Astrocyte of the hippocampus (primary cell): ENCODE data around the gene TMTC1.

Experiments
- DNase-seq: peaks from one replicate; pipeline ENCODE4 v3.0.0; 2011; ENCODE audit warnings: low read depth, low spot score

The TMTC1 gene

GRCh38 chr12:29537298-29537697, 246.4 kb downstream of the TMTC1 start:
- DNase-seq, result no peak

GRCh38 chr12:29534935-29535334, 248.8 kb downstream of the TMTC1 start:
- DNase-seq, result no peak

- DNase-seq, result no peak
Observed at GRCh38 chr12:29533815-29534489, 249.8 kb downstream of the TMTC1 start.

GRCh38 chr12:29531471-29531870, 252.3 kb downstream of the TMTC1 start:
- DNase-seq, result no peak

GRCh38 chr12:29530436-29530835, 253.3 kb downstream of the TMTC1 start:
- no peak for DNase-seq

GRCh38 chr12:29528161-29528560, 255.6 kb downstream of the TMTC1 start:
- DNase-seq, result no peak

GRCh38 chr12:29521951-29522350, 261.8 kb downstream of the TMTC1 start:
- DNase-seq, result peak; percentile 43

- DNase-seq, result peak; percentile 66
Observed at GRCh38 chr12:29519585-29520182, 264.1 kb downstream of the TMTC1 start.

- no peak for DNase-seq
Observed at GRCh38 chr12:29518407-29518806, 265.3 kb downstream of the TMTC1 start.

- no peak for DNase-seq
Observed at GRCh38 chr12:29517264-29517663, 266.5 kb downstream of the TMTC1 start.

GRCh38 chr12:29516431-29516875, 267.3 kb downstream of the TMTC1 start:
- DNase-seq, result peak; percentile 73

- no peak for DNase-seq
Observed at GRCh38 chr12:29510591-29511185, 273.1 kb downstream of the TMTC1 start.

- DNase-seq, result no peak
Observed at GRCh38 chr12:29509503-29509902, 274.2 kb downstream of the TMTC1 start.

- DNase-seq, result no peak
Observed at GRCh38 chr12:29508949-29509348, 274.8 kb downstream of the TMTC1 start.

- DNase-seq, result no peak
Observed at GRCh38 chr12:29505122-29505521, 278.6 kb downstream of the TMTC1 start.

GRCh38 chr12:29503283-29503682, 280.5 kb downstream of the TMTC1 start:
- peak; percentile 58 for DNase-seq

- DNase-seq, result no peak
Observed at GRCh38 chr12:29499235-29499634, 284.5 kb downstream of the TMTC1 start.

GRCh38 chr12:29497588-29497987, 286.2 kb downstream of the TMTC1 start, which contains the start of gene OVCH1:
OVCH1 (minus strand) TSS chr12:29497686; CDS start chr12:29497686, 0 bp downstream.
- DNase-seq, result no peak

GRCh38 chr12:29492891-29493290, 290.9 kb downstream of the TMTC1 start:
- no peak for DNase-seq

- no peak for DNase-seq
Observed at GRCh38 chr12:29486972-29487371, 296.8 kb downstream of the TMTC1 start.

GRCh38 chr12:29463198-29463597, 320.5 kb downstream of the TMTC1 start:
- no peak for DNase-seq

- no peak for DNase-seq
Observed at GRCh38 chr12:29460082-29460481, 323.7 kb downstream of the TMTC1 start.

- no peak for DNase-seq
Observed at GRCh38 chr12:29455087-29455486, 328.7 kb downstream of the TMTC1 start.
